IMR-90 (cell line): ENCODE data around the gene PAQR4.

Experiments
- CHD1 ChIP-seq: IDR thresholded peaks from 2 replicates; pipeline ENCODE4 v1.6.1; 2012; ENCODE audit warnings: low read depth, low read length, improper control_type of control experiment
- TF ChIP-seq, protein P1 (sequence below): conservative IDR thresholded peaks from 2 replicates; pipeline ENCODE4 v1.5.1; 2012; ENCODE audit warnings: mild to moderate bottlenecking, low read depth, low read length, improper control_type of control experiment

DNA sequence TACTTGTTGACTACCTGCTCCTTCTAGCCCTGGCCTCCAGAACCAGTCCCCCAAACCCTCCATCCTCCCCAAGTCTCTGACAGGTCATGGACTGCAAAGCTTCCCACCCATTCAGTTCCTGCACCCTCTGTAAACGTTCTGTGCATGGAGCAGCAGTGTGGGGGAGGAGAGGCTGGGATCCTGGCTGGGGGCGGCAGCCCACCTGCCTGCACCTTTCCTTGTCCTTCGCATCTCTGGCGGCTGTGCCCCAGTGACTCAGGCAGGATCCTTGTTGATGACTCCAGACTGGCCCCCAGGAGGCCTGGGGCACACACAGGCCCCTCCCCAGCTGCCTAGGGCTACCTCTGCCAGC is 12.7 kb downstream of the PAQR4 start:
- TF ChIP-seq, protein P1, sequence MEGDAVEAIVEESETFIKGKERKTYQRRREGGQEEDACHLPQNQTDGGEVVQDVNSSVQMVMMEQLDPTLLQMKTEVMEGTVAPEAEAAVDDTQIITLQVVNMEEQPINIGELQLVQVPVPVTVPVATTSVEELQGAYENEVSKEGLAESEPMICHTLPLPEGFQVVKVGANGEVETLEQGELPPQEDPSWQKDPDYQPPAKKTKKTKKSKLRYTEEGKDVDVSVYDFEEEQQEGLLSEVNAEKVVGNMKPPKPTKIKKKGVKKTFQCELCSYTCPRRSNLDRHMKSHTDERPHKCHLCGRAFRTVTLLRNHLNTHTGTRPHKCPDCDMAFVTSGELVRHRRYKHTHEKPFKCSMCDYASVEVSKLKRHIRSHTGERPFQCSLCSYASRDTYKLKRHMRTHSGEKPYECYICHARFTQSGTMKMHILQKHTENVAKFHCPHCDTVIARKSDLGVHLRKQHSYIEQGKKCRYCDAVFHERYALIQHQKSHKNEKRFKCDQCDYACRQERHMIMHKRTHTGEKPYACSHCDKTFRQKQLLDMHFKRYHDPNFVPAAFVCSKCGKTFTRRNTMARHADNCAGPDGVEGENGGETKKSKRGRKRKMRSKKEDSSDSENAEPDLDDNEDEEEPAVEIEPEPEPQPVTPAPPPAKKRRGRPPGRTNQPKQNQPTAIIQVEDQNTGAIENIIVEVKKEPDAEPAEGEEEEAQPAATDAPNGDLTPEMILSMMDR: no peak
- no peak for TF ChIP-seq CHD1
